IMR-90 (cell line): ENCODE measurements around the gene FNDC1. TPM values are rescaled to one million over a fixed set of nuclear protein-coding genes. Genes with fewer than 3 reads are reported as not detected.

Source experiments
- ATAC-seq: fragments of 200-7000 bp; cut with Tn5 transposase; 2 replicates; pipeline ENCODE4 v1.9.1; 2020; ENCODE audit warnings: low read depth, mild to moderate bottlenecking, moderate library complexity
- BruUV-seq: library from RNA; stranded (reverse); fragments of 400-500 nt; replicated peaks from 2 replicates; lab custom pipeline; 2021; lab: Mats Ljungman, UMichigan
- CTCF ChIA-PET: fragments of 300-600 bp; formaldehyde crosslinking; extraction: SDS; loops from one replicate; lab custom pipeline; 2021; ENCODE audit warnings: antibody characterized with exemption; lab: Yijun Ruan, JAX
- POLR2A ChIA-PET: fragments of 300-600 bp; sonication (Branson Sonifier 250); formaldehyde crosslinking; loops from one replicate; lab custom pipeline; 2022; ENCODE audit warnings: antibody characterized with exemption; ENCODE audit not compliant: unreplicated experiment; lab: Charles Lee
- DNase-seq: peaks from one replicate; pipeline ENCODE4 v3.0.0; 2013
- H2AFZ ChIP-seq: replicated peaks from 2 replicates; pipeline ENCODE3; 2013; ENCODE audit warnings: low read length, mild to moderate bottlenecking; ENCODE audit not compliant: poor library complexity
- H2AK5ac ChIP-seq: 2 replicates; pipeline ENCODE4 v1.6.1; 2013; ENCODE audit warnings: low read depth, low read length, inconsistent platforms
- H2AK9ac ChIP-seq: replicated peaks from 2 replicates; pipeline ENCODE3; 2013; ENCODE audit warnings: mild to moderate bottlenecking, low read depth, low read length, moderate library complexity; ENCODE audit not compliant: poor library complexity
- H2BK120ac ChIP-seq: 2 replicates; pipeline ENCODE4 v1.6.1; 2013; ENCODE audit warnings: low read depth, low read length, inconsistent platforms
- H2BK15ac ChIP-seq: 3 replicates; pipeline ENCODE4 v1.6.1; 2013; ENCODE audit warnings: low read depth, low read length, inconsistent platforms
- H2BK20ac ChIP-seq: 2 replicates; pipeline ENCODE4 v1.6.1; 2013; ENCODE audit warnings: low read depth, mild to moderate bottlenecking, inconsistent platforms, low read length, moderate library complexity
- H2BK5ac ChIP-seq: 2 replicates; pipeline ENCODE4 v1.6.1; 2013; ENCODE audit warnings: mild to moderate bottlenecking, low read depth, low read length, inconsistent platforms; ENCODE audit not compliant: poor library complexity, severe bottlenecking
- H3K14ac ChIP-seq: replicated peaks from 2 replicates; pipeline ENCODE4 v1.6.1; 2013; ENCODE audit warnings: low read depth, low read length, inconsistent platforms
- H3K18ac ChIP-seq: 2 replicates; pipeline ENCODE4 v1.6.1; 2013; ENCODE audit warnings: low read depth, low read length, control low read depth
- H3K23ac ChIP-seq: 2 replicates; pipeline ENCODE4 v1.6.1; 2013; ENCODE audit warnings: low read depth, low read length, inconsistent platforms
- H3K27ac ChIP-seq: 2 replicates; pipeline ENCODE4 v1.5.1; 2013; ENCODE audit warnings: mild to moderate bottlenecking, control low read depth, low read length; ENCODE audit not compliant: insufficient read depth
- H3K27me3 ChIP-seq: 2 replicates; pipeline ENCODE4 v1.6.1; 2013; ENCODE audit warnings: low read length; ENCODE audit not compliant: control insufficient read depth, insufficient read depth
- H3K36me3 ChIP-seq: 2 replicates; pipeline ENCODE4 v1.6.1; 2013; ENCODE audit warnings: low read length, mixed read lengths; ENCODE audit not compliant: control insufficient read depth, insufficient read depth
- H3K4ac ChIP-seq: 2 replicates; pipeline ENCODE4 v1.6.1; 2013; ENCODE audit warnings: low read depth, low read length, inconsistent platforms
- H3K4me1 ChIP-seq: 2 replicates; pipeline ENCODE4 v1.6.1; 2013; ENCODE audit warnings: low read length, mixed read lengths; ENCODE audit not compliant: control insufficient read depth, insufficient read depth
- H3K4me2 ChIP-seq: 2 replicates; pipeline ENCODE4 v1.6.1; 2013; ENCODE audit warnings: low read depth, mild to moderate bottlenecking, control low read depth, low read length, moderate library complexity
- H3K4me3 ChIP-seq: 2 replicates; pipeline ENCODE4 v1.5.1; 2013; ENCODE audit warnings: low read depth, mild to moderate bottlenecking, control low read depth, low read length, moderate library complexity; ENCODE audit not compliant: insufficient read depth
- H3K56ac ChIP-seq: 2 replicates; pipeline ENCODE4 v1.6.1; 2013; ENCODE audit warnings: low read length, inconsistent platforms; ENCODE audit not compliant: insufficient read depth; ENCODE audit errors: extremely low read depth
- H3K79me1 ChIP-seq, 2 experiments: 2 replicates each; pipeline ENCODE4 v1.6.1; 2013; ENCODE audit warnings: low read length in 2 of 2, inconsistent platforms in 1 of 2, low read depth in 1 of 2
- H3K9ac ChIP-seq: 2 replicates; pipeline ENCODE4 v1.6.1; 2013; ENCODE audit warnings: low read depth, low read length, control low read depth
- H3K9me1 ChIP-seq: 2 replicates; pipeline ENCODE4 v1.6.1; 2013; ENCODE audit warnings: low read length, inconsistent platforms; ENCODE audit not compliant: insufficient read depth
- H3K9me3 ChIP-seq: 2 replicates; pipeline ENCODE4 v1.6.1; 2013; ENCODE audit warnings: low read length; ENCODE audit not compliant: control insufficient read depth, insufficient read depth
- H4K20me1 ChIP-seq: 2 replicates; pipeline ENCODE4 v1.6.1; 2013; ENCODE audit warnings: low read length, inconsistent platforms; ENCODE audit not compliant: insufficient read depth
- H4K5ac ChIP-seq: 2 replicates; pipeline ENCODE4 v1.6.1; 2013; ENCODE audit warnings: mild to moderate bottlenecking, low read depth, low read length, control low read depth
- H4K8ac ChIP-seq, 2 experiments: 2 replicates each; pipeline ENCODE4 v1.6.1; 2013; ENCODE audit warnings: low read depth in 2 of 2, low read length in 2 of 2, control low read depth in 1 of 2, inconsistent platforms in 1 of 2
- H4K91ac ChIP-seq: 2 replicates; pipeline ENCODE4 v1.6.1; 2013; ENCODE audit warnings: low read depth, low read length, inconsistent platforms; ENCODE audit not compliant: insufficient read depth
- CEBPB ChIP-seq: IDR thresholded peaks from 2 replicates; pipeline ENCODE4 v1.6.1; 2012; ENCODE audit warnings: low read depth, low read length, improper control_type of control experiment
- FOS ChIP-seq: fragments of 150-350 bp; IDR thresholded peaks from 2 replicates; pipeline ENCODE4 v1.6.1; 2016; ENCODE audit warnings: low read depth, low read length
- MAZ ChIP-seq: IDR thresholded peaks from 2 replicates; pipeline ENCODE4 v1.6.1; 2012; ENCODE audit warnings: low read depth, mild to moderate bottlenecking, low read length, improper control_type of control experiment, moderate library complexity, borderline replicate concordance
- RCOR1 ChIP-seq: IDR thresholded peaks from 2 replicates; pipeline ENCODE4 v1.6.1; 2012; ENCODE audit warnings: mild to moderate bottlenecking, low read length, improper control_type of control experiment; ENCODE audit not compliant: insufficient replicate concordance
- USF2 ChIP-seq: fragments of 150-350 bp; IDR thresholded peaks from 2 replicates; pipeline ENCODE4 v1.6.1; 2017; ENCODE audit warnings: mild to moderate bottlenecking, antibody characterized with exemption, low read length, low read depth
- WGBS, 2 experiments: methylation state at CpG; one replicate each; pipeline versions ENCODE4 v1.1.5 to v1.1.7; 2013; ENCODE audit warnings: missing lambda C conversion rate in 2 of 2; ENCODE audit not compliant: insufficient read length in 1 of 2; ENCODE audit errors: extremely low coverage in 2 of 2; 5-methylcytosine and 5-hydroxymethylcytosine counted together
- dilution Hi-C: fragments of 300-500 bp; cut with HindIII; formaldehyde crosslinking; loops from one replicate; pipeline ENCODE4 v1.14.3; 2018; ENCODE audit warnings: low sequenced_read_pairs; ENCODE audit not compliant: unreplicated experiment
- in situ Hi-C: fragments of 300-500 bp; cut with MboI; formaldehyde crosslinking; loops from 3 replicates; pipeline ENCODE4 v1.14.3; 2019; ENCODE audit warnings: low sequenced_read_pairs, inconsistent platforms, mixed read lengths
- intact Hi-C: fragments of 100-400 bp; cut with micrococcal nuclease; formaldehyde crosslinking; loops from 2 replicates; pipeline ENCODE4 v1.10.0; 2022
- polyA plus RNA-seq, 3 experiments: library from polyadenylated mRNA; depleted of rRNA; stranded (reverse); fragments of >200 nt; gene quantifications; 2 replicates each; pipeline ENCODE4 v1.2.3, GENCODE V29; 2012; ENCODE audit warnings: low replicate concordance in 1 of 3
- total RNA-seq: library from RNA; depleted of rRNA; stranded (reverse); fragments of >200 nt; gene quantifications from 2 replicates; pipeline ENCODE4 v1.2.3, GENCODE V29; 2012

FNDC1 gene
- total and polyA plus RNA-seq, 2 of the 4 experiments (the other 2 are of a cell fraction): 0.03 TPM; not detected in 1

GRCh38 chr6:159163901-159164370, 5.3 kb upstream of the FNDC1 start:
- H4K8ac ChIP-seq: no peak overlapping the region
- no peaks in the 10 kb centered on the region for H3K36me3 ChIP-seq
- H2BK5ac ChIP-seq: no peak overlapping the region
- no peak overlapping the region for H2BK15ac ChIP-seq
- no peaks in the 10 kb centered on the region for H4K20me1 ChIP-seq
- H2AFZ ChIP-seq: no peak overlapping the region
- peaks cover 36% of the 10 kb centered on the region for H3K27me3 ChIP-seq
- in situ Hi-C loops (no loop called here), intact Hi-C loops (no loop called here), dilution Hi-C loops (no loop called here)
- H4K5ac ChIP-seq: no peak overlapping the region
- ChIA-PET POLR2A (no interaction called here), CTCF (no interaction called here)
- H3K18ac ChIP-seq: no peak overlapping the region
- no peak for TF ChIP-seq USF2
- TF ChIP-seq FOS: no peak
- TF ChIP-seq RCOR1: no peak
- TF ChIP-seq CEBPB: peak; percentile 98
- TF ChIP-seq MAZ: no peak
- peak; percentile 42 for DNase-seq
- no peak overlapping the region for H3K14ac ChIP-seq
- no CpG with 5 or more reads among the region's 5 CpGs for WGBS, 2 experiments
- no peak overlapping the region for H2BK120ac ChIP-seq
- no peak overlapping the region for H3K9ac ChIP-seq
- H3K4me1 ChIP-seq: no peaks in the 10 kb centered on the region; the same call in 1 of the 2 replicates
- H2AK9ac ChIP-seq: no peak overlapping the region
- no peak overlapping the region for H3K23ac ChIP-seq
- no peak overlapping the region for H3K56ac ChIP-seq
- H3K27ac ChIP-seq: no peak overlapping the region
- ATAC-seq: peak; percentile 43
- no peaks in the 10 kb centered on the region for H3K9me3 ChIP-seq
- H2BK20ac ChIP-seq: no peak overlapping the region
- no peaks in the 10 kb centered on the region for H3K9me1 ChIP-seq
- no peak overlapping the region for H4K91ac ChIP-seq
- no peak overlapping the region for H3K4me3 ChIP-seq
- no peak overlapping the region for H3K4ac ChIP-seq
- no peaks in the 10 kb centered on the region for H3K79me1 ChIP-seq
- no TSS peak for BruUV-seq
- no peak overlapping the region for H2AK5ac ChIP-seq
- no peak overlapping the region for H3K4me2 ChIP-seq
